IMR-90 (cell line): ENCODE results near the gene ISG20L2. TPM values are rescaled to one million over a fixed set of nuclear protein-coding genes. Genes with fewer than 3 reads are reported as not detected.

ENCODE experiments used
- ATAC-seq: fragments of 200-7000 bp; cut with Tn5 transposase; 2 replicates; pipeline ENCODE4 v1.9.1; 2020; ENCODE audit warnings: low read depth, mild to moderate bottlenecking, moderate library complexity
- BruUV-seq: library from RNA; stranded (reverse); fragments of 400-500 nt; replicated peaks from 2 replicates; lab custom pipeline; 2021; lab: Mats Ljungman, UMichigan
- CTCF ChIA-PET: fragments of 300-600 bp; formaldehyde crosslinking; extraction: SDS; loops from one replicate; lab custom pipeline; 2021; ENCODE audit warnings: antibody characterized with exemption; lab: Yijun Ruan, JAX
- POLR2A ChIA-PET: fragments of 300-600 bp; sonication (Branson Sonifier 250); formaldehyde crosslinking; loops from one replicate; lab custom pipeline; 2022; ENCODE audit warnings: antibody characterized with exemption; ENCODE audit not compliant: unreplicated experiment; lab: Charles Lee
- DNase-seq: peaks from one replicate; pipeline ENCODE4 v3.0.0; 2013
- H2AFZ ChIP-seq: replicated peaks from 2 replicates; pipeline ENCODE3; 2013; ENCODE audit warnings: low read length, mild to moderate bottlenecking; ENCODE audit not compliant: poor library complexity
- H2AK5ac ChIP-seq: 2 replicates; pipeline ENCODE4 v1.6.1; 2013; ENCODE audit warnings: low read depth, low read length, inconsistent platforms
- H2AK9ac ChIP-seq: replicated peaks from 2 replicates; pipeline ENCODE3; 2013; ENCODE audit warnings: mild to moderate bottlenecking, low read depth, low read length, moderate library complexity; ENCODE audit not compliant: poor library complexity
- H2BK120ac ChIP-seq: 2 replicates; pipeline ENCODE4 v1.6.1; 2013; ENCODE audit warnings: low read depth, low read length, inconsistent platforms
- H2BK15ac ChIP-seq: 3 replicates; pipeline ENCODE4 v1.6.1; 2013; ENCODE audit warnings: low read depth, low read length, inconsistent platforms
- H2BK20ac ChIP-seq: 2 replicates; pipeline ENCODE4 v1.6.1; 2013; ENCODE audit warnings: low read depth, mild to moderate bottlenecking, inconsistent platforms, low read length, moderate library complexity
- H2BK5ac ChIP-seq: 2 replicates; pipeline ENCODE4 v1.6.1; 2013; ENCODE audit warnings: mild to moderate bottlenecking, low read depth, low read length, inconsistent platforms; ENCODE audit not compliant: poor library complexity, severe bottlenecking
- H3K14ac ChIP-seq: replicated peaks from 2 replicates; pipeline ENCODE4 v1.6.1; 2013; ENCODE audit warnings: low read depth, low read length, inconsistent platforms
- H3K18ac ChIP-seq: 2 replicates; pipeline ENCODE4 v1.6.1; 2013; ENCODE audit warnings: low read depth, low read length, control low read depth
- H3K23ac ChIP-seq: 2 replicates; pipeline ENCODE4 v1.6.1; 2013; ENCODE audit warnings: low read depth, low read length, inconsistent platforms
- H3K27ac ChIP-seq: 2 replicates; pipeline ENCODE4 v1.5.1; 2013; ENCODE audit warnings: mild to moderate bottlenecking, control low read depth, low read length; ENCODE audit not compliant: insufficient read depth
- H3K27me3 ChIP-seq: 2 replicates; pipeline ENCODE4 v1.6.1; 2013; ENCODE audit warnings: low read length; ENCODE audit not compliant: control insufficient read depth, insufficient read depth
- H3K36me3 ChIP-seq: 2 replicates; pipeline ENCODE4 v1.6.1; 2013; ENCODE audit warnings: low read length, mixed read lengths; ENCODE audit not compliant: control insufficient read depth, insufficient read depth
- H3K4ac ChIP-seq: 2 replicates; pipeline ENCODE4 v1.6.1; 2013; ENCODE audit warnings: low read depth, low read length, inconsistent platforms
- H3K4me1 ChIP-seq: 2 replicates; pipeline ENCODE4 v1.6.1; 2013; ENCODE audit warnings: low read length, mixed read lengths; ENCODE audit not compliant: control insufficient read depth, insufficient read depth
- H3K4me2 ChIP-seq: 2 replicates; pipeline ENCODE4 v1.6.1; 2013; ENCODE audit warnings: low read depth, mild to moderate bottlenecking, control low read depth, low read length, moderate library complexity
- H3K4me3 ChIP-seq: 2 replicates; pipeline ENCODE4 v1.5.1; 2013; ENCODE audit warnings: low read depth, mild to moderate bottlenecking, control low read depth, low read length, moderate library complexity; ENCODE audit not compliant: insufficient read depth
- H3K56ac ChIP-seq: 2 replicates; pipeline ENCODE4 v1.6.1; 2013; ENCODE audit warnings: low read length, inconsistent platforms; ENCODE audit not compliant: insufficient read depth; ENCODE audit errors: extremely low read depth
- H3K79me1 ChIP-seq, 2 experiments: 2 replicates each; pipeline ENCODE4 v1.6.1; 2013; ENCODE audit warnings: low read length in 2 of 2, inconsistent platforms in 1 of 2, low read depth in 1 of 2
- H3K9ac ChIP-seq: 2 replicates; pipeline ENCODE4 v1.6.1; 2013; ENCODE audit warnings: low read depth, low read length, control low read depth
- H3K9me1 ChIP-seq: 2 replicates; pipeline ENCODE4 v1.6.1; 2013; ENCODE audit warnings: low read length, inconsistent platforms; ENCODE audit not compliant: insufficient read depth
- H3K9me3 ChIP-seq: 2 replicates; pipeline ENCODE4 v1.6.1; 2013; ENCODE audit warnings: low read length; ENCODE audit not compliant: control insufficient read depth, insufficient read depth
- H4K20me1 ChIP-seq: 2 replicates; pipeline ENCODE4 v1.6.1; 2013; ENCODE audit warnings: low read length, inconsistent platforms; ENCODE audit not compliant: insufficient read depth
- H4K5ac ChIP-seq: 2 replicates; pipeline ENCODE4 v1.6.1; 2013; ENCODE audit warnings: mild to moderate bottlenecking, low read depth, low read length, control low read depth
- H4K8ac ChIP-seq, 2 experiments: 2 replicates each; pipeline ENCODE4 v1.6.1; 2013; ENCODE audit warnings: low read depth in 2 of 2, low read length in 2 of 2, control low read depth in 1 of 2, inconsistent platforms in 1 of 2
- H4K91ac ChIP-seq: 2 replicates; pipeline ENCODE4 v1.6.1; 2013; ENCODE audit warnings: low read depth, low read length, inconsistent platforms; ENCODE audit not compliant: insufficient read depth
- BHLHE40 ChIP-seq: fragments of 150-350 bp; IDR thresholded peaks from 2 replicates; pipeline ENCODE4 v1.6.1; 2016; ENCODE audit warnings: mild to moderate bottlenecking, low read depth, low read length
- CEBPB ChIP-seq: IDR thresholded peaks from 2 replicates; pipeline ENCODE4 v1.6.1; 2012; ENCODE audit warnings: low read depth, low read length, improper control_type of control experiment
- CHD1 ChIP-seq: IDR thresholded peaks from 2 replicates; pipeline ENCODE4 v1.6.1; 2012; ENCODE audit warnings: low read depth, low read length, improper control_type of control experiment
- CTCF ChIP-seq: conservative IDR thresholded peaks from 2 replicates; pipeline ENCODE4 v1.5.1; 2012; ENCODE audit warnings: mild to moderate bottlenecking, low read depth, low read length, improper control_type of control experiment
- ELK1 ChIP-seq: fragments of 150-350 bp; IDR thresholded peaks from 2 replicates; pipeline ENCODE4 v1.6.1; 2016; ENCODE audit warnings: low read depth, mild to moderate bottlenecking, low read length, moderate library complexity, borderline replicate concordance
- FOS ChIP-seq: fragments of 150-350 bp; IDR thresholded peaks from 2 replicates; pipeline ENCODE4 v1.6.1; 2016; ENCODE audit warnings: low read depth, low read length
- MAFK ChIP-seq: IDR thresholded peaks from 2 replicates; pipeline ENCODE4 v1.6.1; 2012; ENCODE audit warnings: low read depth, low read length, improper control_type of control experiment
- MAZ ChIP-seq: IDR thresholded peaks from 2 replicates; pipeline ENCODE4 v1.6.1; 2012; ENCODE audit warnings: low read depth, mild to moderate bottlenecking, low read length, improper control_type of control experiment, moderate library complexity, borderline replicate concordance
- MXI1 ChIP-seq: IDR thresholded peaks from 2 replicates; pipeline ENCODE4 v1.6.1; 2012; ENCODE audit warnings: low read depth, mild to moderate bottlenecking, low read length, moderate library complexity, borderline replicate concordance
- NFE2L2 ChIP-seq: fragments of 150-350 bp; IDR thresholded peaks from 2 replicates; pipeline ENCODE4 v1.6.1; 2016; ENCODE audit warnings: low read depth, mild to moderate bottlenecking, low read length
- POLR2A ChIP-seq: IDR thresholded peaks from 2 replicates; pipeline ENCODE4 v1.6.1; 2012; ENCODE audit warnings: mild to moderate bottlenecking, low read depth, low read length
- RAD21 ChIP-seq: IDR thresholded peaks from 2 replicates; pipeline ENCODE4 v1.6.1; 2012; ENCODE audit warnings: low read length, improper control_type of control experiment
- RCOR1 ChIP-seq: IDR thresholded peaks from 2 replicates; pipeline ENCODE4 v1.6.1; 2012; ENCODE audit warnings: mild to moderate bottlenecking, low read length, improper control_type of control experiment; ENCODE audit not compliant: insufficient replicate concordance
- RFX5 ChIP-seq: IDR thresholded peaks from 2 replicates; pipeline ENCODE4 v1.8.0; 2012; ENCODE audit warnings: low read depth, mild to moderate bottlenecking, low read length, moderate library complexity
- SMC3 ChIP-seq: fragments of 150-350 bp; IDR thresholded peaks from 2 replicates; pipeline ENCODE4 v1.6.1; 2016; ENCODE audit warnings: low read depth, mild to moderate bottlenecking, antibody characterized with exemption, low read length, moderate library complexity
- USF2 ChIP-seq: fragments of 150-350 bp; IDR thresholded peaks from 2 replicates; pipeline ENCODE4 v1.6.1; 2017; ENCODE audit warnings: mild to moderate bottlenecking, antibody characterized with exemption, low read length, low read depth
- WGBS, 2 experiments: methylation state at CpG; one replicate each; pipeline versions ENCODE4 v1.1.5 to v1.1.7; 2013; ENCODE audit warnings: missing lambda C conversion rate in 2 of 2; ENCODE audit not compliant: insufficient read length in 1 of 2; ENCODE audit errors: extremely low coverage in 2 of 2; 5-methylcytosine and 5-hydroxymethylcytosine counted together
- dilution Hi-C: fragments of 300-500 bp; cut with HindIII; formaldehyde crosslinking; loops from one replicate; pipeline ENCODE4 v1.14.3; 2018; ENCODE audit warnings: low sequenced_read_pairs; ENCODE audit not compliant: unreplicated experiment
- in situ Hi-C: fragments of 300-500 bp; cut with MboI; formaldehyde crosslinking; loops from 3 replicates; pipeline ENCODE4 v1.14.3; 2019; ENCODE audit warnings: low sequenced_read_pairs, inconsistent platforms, mixed read lengths
- intact Hi-C: fragments of 100-400 bp; cut with micrococcal nuclease; formaldehyde crosslinking; loops from 2 replicates; pipeline ENCODE4 v1.10.0; 2022
- polyA plus RNA-seq, 3 experiments: library from polyadenylated mRNA; depleted of rRNA; stranded (reverse); fragments of >200 nt; gene quantifications; 2 replicates each; pipeline ENCODE4 v1.2.3, GENCODE V29; 2012; ENCODE audit warnings: low replicate concordance in 1 of 3
- total RNA-seq: library from RNA; depleted of rRNA; stranded (reverse); fragments of >200 nt; gene quantifications from 2 replicates; pipeline ENCODE4 v1.2.3, GENCODE V29; 2012

ISG20L2 gene
- total and polyA plus RNA-seq, 2 of the 4 experiments (the other 2 are of a cell fraction), result 17.0 to 27.3 TPM

- in situ Hi-C loops, result no loop called here
- H2AFZ ChIP-seq, result no peak overlapping the region
- no peak overlapping the region for H2BK5ac ChIP-seq
- no peak for ATAC-seq
- no peak overlapping the region for H4K91ac ChIP-seq
- intact Hi-C loops, result no loop called here
- no peak overlapping the region for H3K27ac ChIP-seq
- CTCF ChIA-PET, result interaction anchor here (1.1 kb wide), 1 partner anchor 23 kb away, joined by 9 read pairs; no protein-coding TSS in a partner anchor
- no peak overlapping the region for H3K4me3 ChIP-seq
- no peak overlapping the region for H2AK5ac ChIP-seq
- no peak overlapping the region for H2BK15ac ChIP-seq
- POLR2A ChIA-PET, result no interaction called here
- H3K9ac ChIP-seq, result no peak overlapping the region
- no peaks in the 10 kb centered on the region for H3K9me3 ChIP-seq
- no peak overlapping the region for H3K18ac ChIP-seq
- H3K4me2 ChIP-seq, result no peak overlapping the region
- no peak for DNase-seq
- no peak overlapping the region for H3K23ac ChIP-seq
- no CpG with 5 or more reads among the region's 1 CpG for WGBS, 2 experiments
- no peaks in the 10 kb centered on the region for H3K27me3 ChIP-seq
- H2BK120ac ChIP-seq, result no peak overlapping the region
- dilution Hi-C loops, result no loop called here
- H2AK9ac ChIP-seq, result no peak overlapping the region
- H3K36me3 ChIP-seq, result no peaks in the 10 kb centered on the region; the same call in 1 of the 2 replicates
- H4K8ac ChIP-seq, result no peak overlapping the region
- no TSS peak for BruUV-seq
- H3K4me1 ChIP-seq, result peaks cover 5% of the 10 kb centered on the region
- H2BK20ac ChIP-seq, result no peak overlapping the region
- peaks cover 10% of the 10 kb centered on the region for H3K9me1 ChIP-seq
- peaks cover 83% of the 10 kb centered on the region for H4K20me1 ChIP-seq
- H3K79me1 ChIP-seq, result peaks cover 23 to 77% of the 10 kb centered on the region in 2 experiments
- no peak overlapping the region for H4K5ac ChIP-seq
- no peak overlapping the region for H3K14ac ChIP-seq
- H3K4ac ChIP-seq, result no peak overlapping the region
- TF ChIP-seq RAD21 (no peak), RCOR1 (no peak), RFX5 (no peak), MXI1 (no peak), ELK1 (no peak), SMC3 (no peak), CEBPB (no peak), NFE2L2 (no peak), BHLHE40 (no peak), MAFK (no peak), CTCF (no peak), CHD1 (no peak), MAZ (no peak), POLR2A (no peak), USF2 (no peak), FOS (no peak)
- H3K56ac ChIP-seq, result no peak overlapping the region
Observed at GRCh38 chr1:156777573-156777972, 49.0 kb upstream of the ISG20L2 start.
